Measurements from ENCODE around the gene FGF14. TPM values are rescaled to one million over a fixed set of nuclear protein-coding genes. Genes with fewer than 3 reads are reported as not detected.

FGF14 gene
- total and polyA plus RNA-seq, 2 donors (not counting 1 experiment from before 2014, with no cell fraction given), result under 0.01 TPM; not detected in 1

DNA sequence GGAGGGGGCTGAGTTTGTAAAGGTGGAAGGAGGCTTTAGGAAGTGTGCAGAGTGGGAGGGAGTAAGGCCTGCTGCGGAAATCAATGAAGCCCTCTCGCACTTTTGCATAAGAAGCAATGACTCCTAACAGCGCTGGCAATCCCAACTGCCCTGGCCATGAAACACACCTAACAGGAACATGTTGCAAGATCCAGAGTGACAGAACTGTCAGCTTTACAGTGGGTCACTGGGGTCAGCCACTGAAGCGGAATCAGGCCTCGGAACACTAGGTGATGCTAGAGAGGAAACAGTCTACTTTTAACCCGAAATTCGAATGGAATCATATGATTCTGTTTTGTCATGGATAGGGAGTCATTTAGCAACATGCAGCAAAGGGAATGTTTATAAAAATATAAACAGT lies 54.4 kb downstream of the FGF14 start:
- Histone ChIP-seq H3K79me2 (ENCODE audit: control insufficient read depth, insufficient read depth, low read length) (no peaks in the 10 kb centered on the region), H3K27ac (ENCODE audit: low read length in 2 of 2) (no peak overlapping the region), H3K9me3 (ENCODE audit: control extremely low read depth in 1 of 3, control insufficient read depth in 2 of 3, insufficient read depth in 1 of 3, low read length in 2 of 3) (no peaks in the 10 kb centered on the region), H3K4me3 (ENCODE audit: control extremely low read depth in 1 of 5, extremely low read depth in 1 of 5, insufficient read depth in 1 of 5, low read depth in 2 of 5, low read length in 4 of 5) (no peak overlapping the region), H3K27me3 (replicated peaks in 1 of 4; ENCODE audit: control extremely low read depth in 1 of 4, control insufficient read depth in 3 of 4, insufficient read depth in 4 of 4, low read length in 3 of 4) (no peaks in the 10 kb centered on the region), H3K36me3 (replicated peaks in 1 of 2; ENCODE audit: control extremely low read depth in 1 of 2, control insufficient read depth in 1 of 2, extremely low read depth in 1 of 2, insufficient read depth in 2 of 2, low read length in 1 of 2) (no peaks in the 10 kb centered on the region), H3K9ac (ENCODE audit: low read length) (no peak overlapping the region), H2AFZ (ENCODE audit: insufficient read depth, low read depth, low read length, poor library complexity, severe bottlenecking) (no peak overlapping the region), H3K4me1 (ENCODE audit: control insufficient read depth in 2 of 2, insufficient read depth in 2 of 2, low read length in 2 of 2) (no peaks in the 10 kb centered on the region), H3K4me2 (replicated peaks; ENCODE audit: low read depth, low read length, poor library complexity, severe bottlenecking) (no peak overlapping the region), H4K20me1 (ENCODE audit: control insufficient read depth, insufficient read depth, low read length, poor library complexity, severe bottlenecking) (no peaks in the 10 kb centered on the region)
- ATAC-seq (ENCODE audit: low read depth) (no peak), DNase-seq (no peak)
- TF ChIP-seq EZH2 (IDR thresholded peaks at IDR 0.05; ENCODE audit: borderline replicate concordance, insufficient read depth, low read depth, low read length, poor library complexity, severe bottlenecking), result no peak
- TF ChIP-seq, protein P1, sequence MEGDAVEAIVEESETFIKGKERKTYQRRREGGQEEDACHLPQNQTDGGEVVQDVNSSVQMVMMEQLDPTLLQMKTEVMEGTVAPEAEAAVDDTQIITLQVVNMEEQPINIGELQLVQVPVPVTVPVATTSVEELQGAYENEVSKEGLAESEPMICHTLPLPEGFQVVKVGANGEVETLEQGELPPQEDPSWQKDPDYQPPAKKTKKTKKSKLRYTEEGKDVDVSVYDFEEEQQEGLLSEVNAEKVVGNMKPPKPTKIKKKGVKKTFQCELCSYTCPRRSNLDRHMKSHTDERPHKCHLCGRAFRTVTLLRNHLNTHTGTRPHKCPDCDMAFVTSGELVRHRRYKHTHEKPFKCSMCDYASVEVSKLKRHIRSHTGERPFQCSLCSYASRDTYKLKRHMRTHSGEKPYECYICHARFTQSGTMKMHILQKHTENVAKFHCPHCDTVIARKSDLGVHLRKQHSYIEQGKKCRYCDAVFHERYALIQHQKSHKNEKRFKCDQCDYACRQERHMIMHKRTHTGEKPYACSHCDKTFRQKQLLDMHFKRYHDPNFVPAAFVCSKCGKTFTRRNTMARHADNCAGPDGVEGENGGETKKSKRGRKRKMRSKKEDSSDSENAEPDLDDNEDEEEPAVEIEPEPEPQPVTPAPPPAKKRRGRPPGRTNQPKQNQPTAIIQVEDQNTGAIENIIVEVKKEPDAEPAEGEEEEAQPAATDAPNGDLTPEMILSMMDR (IDR thresholded peaks at IDR 0.05), result no peak
- Mint-ChIP-seq H3K9me3 (ENCODE audit: insufficient read depth) (no peaks in the 10 kb centered on the region), H3K27me3 (peaks cover 4% of the 10 kb centered on the region), H3K4me3 (no peak overlapping the region), H3K27ac (no peak overlapping the region), H3K4me1 (no peaks in the 10 kb centered on the region)
- CTCF ChIA-PET, result no interaction called here
- intact Hi-C loops (cut with micrococcal nuclease), result no loop called here
- POLR2A ChIA-PET, result no interaction called here
- WGBS (ENCODE audit: insufficient coverage), result 91% methylated on average over 7 of the region's 7 CpGs

GRCh38 chr13:102346769-102347168 lies 55.1 kb downstream of the FGF14 start:
- Histone ChIP-seq H4K20me1 (ENCODE audit: control insufficient read depth, insufficient read depth, low read length, poor library complexity, severe bottlenecking) (no peaks in the 10 kb centered on the region), H3K4me3 (ENCODE audit: control extremely low read depth in 1 of 5, extremely low read depth in 1 of 5, insufficient read depth in 1 of 5, low read depth in 2 of 5, low read length in 4 of 5) (no peak overlapping the region), H3K79me2 (ENCODE audit: control insufficient read depth, insufficient read depth, low read length) (no peaks in the 10 kb centered on the region), H3K36me3 (replicated peaks in 1 of 2; ENCODE audit: control extremely low read depth in 1 of 2, control insufficient read depth in 1 of 2, extremely low read depth in 1 of 2, insufficient read depth in 2 of 2, low read length in 1 of 2) (no peaks in the 10 kb centered on the region), H2AFZ (ENCODE audit: insufficient read depth, low read depth, low read length, poor library complexity, severe bottlenecking) (no peak overlapping the region), H3K27me3 (replicated peaks in 1 of 4; ENCODE audit: control extremely low read depth in 1 of 4, control insufficient read depth in 3 of 4, insufficient read depth in 4 of 4, low read length in 3 of 4) (no peaks in the 10 kb centered on the region), H3K4me1 (ENCODE audit: control insufficient read depth in 2 of 2, insufficient read depth in 2 of 2, low read length in 2 of 2) (no peaks in the 10 kb centered on the region), H3K9me3 (ENCODE audit: control extremely low read depth in 1 of 3, control insufficient read depth in 2 of 3, insufficient read depth in 1 of 3, low read length in 2 of 3) (no peaks in the 10 kb centered on the region), H3K4me2 (replicated peaks; ENCODE audit: low read depth, low read length, poor library complexity, severe bottlenecking) (no peak overlapping the region), H3K9ac (ENCODE audit: low read length) (no peak overlapping the region), H3K27ac (ENCODE audit: low read length in 2 of 2) (no peak overlapping the region)
- no peak overlapping the region for H3K4me3 Mint-ChIP-seq
- H3K27ac Mint-ChIP-seq, result no peak overlapping the region
- H3K27me3 Mint-ChIP-seq, result peaks cover 4% of the 10 kb centered on the region
- intact Hi-C loops (cut with micrococcal nuclease), result no loop called here
- CTCF ChIA-PET, result no interaction called here
- WGBS (ENCODE audit: insufficient coverage), result 76% methylated on average over 4 of the region's 5 CpGs
- no peaks in the 10 kb centered on the region for H3K4me1 Mint-ChIP-seq
- no peak for DNase-seq
- POLR2A ChIA-PET, result no interaction called here
- no peaks in the 10 kb centered on the region for H3K9me3 Mint-ChIP-seq (ENCODE audit: insufficient read depth)
- no peak for ATAC-seq (ENCODE audit: low read depth)
- no peak for TF ChIP-seq EZH2 (IDR thresholded peaks at IDR 0.05; ENCODE audit: borderline replicate concordance, insufficient read depth, low read depth, low read length, poor library complexity, severe bottlenecking)
- TF ChIP-seq, protein P1 (IDR thresholded peaks at IDR 0.05), result no peak

Measured in B cell (primary cell).